Measurements from ENCODE around the gene SYNPO.

SYNPO gene

GRCh38 chr5:150600616-150601490 lies 39.6 kb upstream of the SYNPO start:
- no peak for DNase-seq (ENCODE audit: low read depth, low spot score)
- peak overlapping the region; percentile 27 for H3K4me3 ChIP-seq (ENCODE audit: low read depth, low read length)
- ChIA-PET CTCF (no interaction called here), POLR2A (interaction anchor here (1.1 kb wide), 1 partner anchor 100 kb away, joined by 3 read pairs; the partner anchor contains the start of gene RBM22)
- no peak for TF ChIP-seq CTCF (IDR thresholded peaks at IDR 0.05; ENCODE audit: insufficient read depth, low read length, missing control alignments)

GRCh38 chr5:150601491-150602345 lies 38.7 kb upstream of the SYNPO start:
- DNase-seq (ENCODE audit: low read depth, low spot score), result no peak
- no peak for TF ChIP-seq CTCF (IDR thresholded peaks at IDR 0.05; ENCODE audit: insufficient read depth, low read length, missing control alignments)
- ChIA-PET CTCF (no interaction called here), POLR2A (no interaction called here)
- H3K4me3 ChIP-seq (ENCODE audit: low read depth, low read length), result peak overlapping the region; percentile 27; the same call in 1 of the 2 replicates

GRCh38 chr5:150603052-150603451 lies 37.4 kb upstream of the SYNPO start:
- no peak overlapping the region for H3K4me3 ChIP-seq (ENCODE audit: low read depth, low read length)
- DNase-seq (ENCODE audit: low read depth, low spot score), result no peak
- ChIA-PET POLR2A (no interaction called here), CTCF (interaction anchor here (0.9 to 1.4 kb wide), 3 partner anchors 16 to 244 kb away, joined by 3 read pairs; partner anchors contain the start of gene IRGM)
- TF ChIP-seq CTCF (IDR thresholded peaks at IDR 0.05; ENCODE audit: insufficient read depth, low read length, missing control alignments), result no peak

GRCh38 chr5:150603491-150603890 lies 37.0 kb upstream of the SYNPO start:
- H3K4me3 ChIP-seq (ENCODE audit: low read depth, low read length), result no peak overlapping the region
- ChIA-PET POLR2A (no interaction called here), CTCF (interaction anchor here (0.7 to 1.4 kb wide), 4 partner anchors 13 to 243 kb away, joined by 3 read pairs; partner anchors contain the start of gene IRGM)
- no peak for TF ChIP-seq CTCF (IDR thresholded peaks at IDR 0.05; ENCODE audit: insufficient read depth, low read length, missing control alignments)
- DNase-seq (ENCODE audit: low read depth, low spot score), result no peak

GRCh38 chr5:150604010-150604409 lies 36.5 kb upstream of the SYNPO start:
- no peak for TF ChIP-seq CTCF (IDR thresholded peaks at IDR 0.05; ENCODE audit: insufficient read depth, low read length, missing control alignments)
- no peak for DNase-seq (ENCODE audit: low read depth, low spot score)
- ChIA-PET POLR2A (no interaction called here), CTCF (interaction anchor here (0.7 kb wide), 1 partner anchor 13 kb away, joined by 3 read pairs; no protein-coding TSS in a partner anchor)
- H3K4me3 ChIP-seq (ENCODE audit: low read depth, low read length), result no peak overlapping the region
